Brain microvascular endothelial cell (primary cell): ENCODE measurements around the gene GRIK3.

ENCODE experiments used
- DNase-seq: peaks from one replicate; pipeline ENCODE4 v3.0.0-alpha.2; 2020
- H3K27ac ChIP-seq: fragments of 250-450 bp; sonication (Bioruptor Pico); 2 replicates; pipeline ENCODE4 v1.5.1; 2020; ENCODE audit warnings: mild to moderate bottlenecking, moderate library complexity
- H3K27me3 ChIP-seq: fragments of 250-450 bp; sonication (Bioruptor Pico); replicated peaks from 2 replicates; pipeline ENCODE4 v1.5.1; 2020; ENCODE audit warnings: mild to moderate bottlenecking
- H3K36me3 ChIP-seq: fragments of 250-450 bp; sonication (Bioruptor Pico); replicated peaks from 2 replicates; pipeline ENCODE4 v1.5.1; 2020; ENCODE audit warnings: mild to moderate bottlenecking
- H3K4me3 ChIP-seq: 2 replicates; pipeline ENCODE4 v1.5.1; 2011; ENCODE audit warnings: low read depth, mild to moderate bottlenecking, control low read depth, low read length, moderate library complexity
- CTCF ChIP-seq: IDR thresholded peaks from 2 replicates; pipeline ENCODE4 v1.5.1; 2011; ENCODE audit warnings: low read depth, mild to moderate bottlenecking, moderate library complexity, low read length, control low read depth, inconsistent platforms; ENCODE audit errors: missing control alignments
- in situ Hi-C: cut with HindIII; loops from 2 replicates; pipeline ENCODE4 v1.10.0; 2017; ENCODE audit warnings: low sequenced_read_pairs, low pct_ligation_motif_present

The GRIK3 gene

DNA sequence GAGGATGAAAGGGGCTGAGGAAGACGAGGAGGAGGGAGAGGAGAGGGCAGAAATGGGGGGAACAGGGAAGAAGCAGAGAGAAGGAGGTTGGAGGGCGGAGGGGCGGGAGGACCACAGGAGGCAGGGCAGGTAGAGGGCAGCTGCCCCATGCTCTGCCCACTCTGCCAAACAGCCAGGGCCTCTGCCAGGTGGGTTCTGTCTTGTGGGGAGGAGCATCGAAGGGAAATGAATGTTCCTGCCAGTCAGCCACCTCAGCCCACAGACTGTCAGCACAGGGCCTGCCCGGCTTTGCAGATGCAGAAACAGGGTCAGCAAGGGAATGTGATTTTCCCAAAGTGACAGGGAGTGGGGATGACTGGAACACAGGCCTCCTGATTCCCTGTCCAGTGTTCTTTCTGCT is 82.6 kb downstream of the GRIK3 start:
- no peak for DNase-seq
- H3K27ac ChIP-seq: no peak overlapping the region
- H3K36me3 ChIP-seq: no peaks in the 10 kb centered on the region
- in situ Hi-C loops: no loop called here
- no peak overlapping the region for H3K4me3 ChIP-seq
- no peak for TF ChIP-seq CTCF
- no peaks in the 10 kb centered on the region for H3K27me3 ChIP-seq

DNA sequence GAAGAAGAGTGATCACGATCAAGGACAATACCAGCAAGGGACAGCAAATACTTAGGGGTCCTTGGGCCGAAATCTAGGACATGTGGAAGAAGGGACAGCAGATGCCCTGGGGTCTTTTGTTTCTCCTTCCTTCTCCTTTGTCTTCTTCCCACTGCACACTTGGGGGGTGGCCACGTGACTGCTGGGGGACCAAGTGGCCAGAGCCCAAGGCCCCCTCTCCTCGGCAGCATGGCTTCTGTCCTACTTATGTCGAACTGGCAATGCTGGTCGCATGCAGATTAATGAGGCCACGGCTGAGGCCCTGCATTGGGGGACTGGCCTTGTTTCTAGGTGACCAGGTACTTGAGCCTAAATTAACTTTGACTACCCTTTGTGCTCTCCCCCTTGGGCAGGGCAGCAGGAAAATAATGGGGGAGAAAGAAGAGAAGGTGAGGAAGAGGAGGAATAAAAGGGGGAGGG is 83.0 kb downstream of the GRIK3 start:
- TF ChIP-seq CTCF: no peak
- Histone ChIP-seq H3K27me3 (no peaks in the 10 kb centered on the region), H3K4me3 (no peak overlapping the region), H3K36me3 (no peaks in the 10 kb centered on the region), H3K27ac (no peak overlapping the region)
- DNase-seq: no peak
- in situ Hi-C loops: no loop called here

DNA sequence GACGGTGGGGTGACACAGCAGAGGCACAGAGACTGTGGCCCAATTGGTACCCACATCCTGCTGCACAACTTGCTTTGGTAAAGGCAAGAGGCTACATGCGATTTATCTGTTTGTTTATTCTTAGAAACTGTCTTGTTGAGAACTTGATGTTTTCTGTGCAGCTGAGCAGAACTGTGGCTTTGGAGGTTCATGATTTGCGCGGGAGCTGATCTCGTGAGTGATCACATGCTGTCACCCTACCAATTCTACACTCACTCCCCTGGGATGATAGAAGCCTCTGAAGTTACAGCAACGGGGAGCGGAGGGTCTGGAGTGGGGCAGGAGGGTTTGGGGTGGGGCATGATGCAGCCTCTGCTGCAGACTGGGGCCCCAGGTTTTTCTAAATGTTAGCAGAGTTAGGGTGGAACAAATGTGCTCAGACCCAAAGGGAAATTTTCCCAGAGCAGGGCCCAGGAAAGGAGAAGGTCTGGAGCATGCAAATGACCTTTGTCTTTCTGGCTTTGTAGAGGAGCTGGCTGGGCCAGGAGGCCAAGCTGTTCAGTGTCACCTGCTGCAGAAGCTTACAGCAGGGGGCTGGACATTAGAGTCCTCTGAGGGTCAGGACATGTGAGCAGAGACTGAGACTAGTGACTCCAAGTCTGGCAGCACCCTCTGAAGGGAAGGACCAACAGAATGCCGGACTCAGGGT is 83.6 kb downstream of the GRIK3 start:
- TF ChIP-seq CTCF: no peak
- in situ Hi-C loops: no loop called here

GRCh38 chr1:36948606-36949005 is 85.7 kb downstream of the GRIK3 start:
- in situ Hi-C loops: no loop called here

More for the DNA sequence above, 83.6 kb downstream of the GRIK3 start:
- H3K36me3 ChIP-seq: no peaks in the 10 kb centered on the region
- no peak overlapping the region for H3K27ac ChIP-seq
- no peak for DNase-seq
- H3K4me3 ChIP-seq: no peak overlapping the region
- no peaks in the 10 kb centered on the region for H3K27me3 ChIP-seq

GRCh38 chr1:36948147-36948546 is 86.2 kb downstream of the GRIK3 start:
- H3K4me3 ChIP-seq: no peak overlapping the region
- TF ChIP-seq CTCF: no peak
- H3K36me3 ChIP-seq: no peaks in the 10 kb centered on the region
- DNase-seq: no peak
- no peak overlapping the region for H3K27ac ChIP-seq
- H3K27me3 ChIP-seq: no peaks in the 10 kb centered on the region
- in situ Hi-C loops: no loop called here

More at GRCh38 chr1:36948606-36949005, 85.7 kb downstream of the GRIK3 start:
- no peak for TF ChIP-seq CTCF
- Histone ChIP-seq H3K27me3 (no peaks in the 10 kb centered on the region), H3K4me3 (no peak overlapping the region), H3K27ac (no peak overlapping the region), H3K36me3 (no peaks in the 10 kb centered on the region)
- no peak for DNase-seq

DNA sequence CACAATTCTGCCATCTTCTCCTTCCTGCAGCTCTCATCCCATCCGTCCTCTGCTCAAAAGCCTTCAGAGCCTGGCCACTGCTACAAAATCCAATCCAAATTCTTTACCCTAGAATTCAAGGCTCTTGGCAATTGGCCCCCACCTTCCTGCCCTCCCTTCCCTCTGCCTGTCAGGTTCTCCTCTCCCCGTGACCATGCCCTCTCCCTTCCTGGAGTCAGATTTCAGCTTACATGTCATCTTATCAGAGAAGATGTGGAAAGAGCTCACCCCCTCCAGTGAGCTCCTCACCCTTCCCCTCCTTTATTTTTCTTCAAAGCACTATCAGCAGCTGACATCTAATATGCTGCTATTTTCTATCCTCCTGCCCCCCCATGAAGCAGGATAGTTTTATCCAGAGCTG is 86.9 kb downstream of the GRIK3 start:
- Histone ChIP-seq H3K27me3 (no peaks in the 10 kb centered on the region), H3K36me3 (no peaks in the 10 kb centered on the region), H3K4me3 (no peak overlapping the region), H3K27ac (no peak overlapping the region)
- no peak for DNase-seq
- in situ Hi-C loops: no loop called here
- TF ChIP-seq CTCF: no peak
